Calu3 (cell line): ENCODE data around the gene MRFAP1L1. TPM values are rescaled to one million over a fixed set of nuclear protein-coding genes. Genes with fewer than 3 reads are reported as not detected.

Experiments used
- BruUV-seq: library from RNA; stranded (reverse); fragments of 400-500 nt; replicated peaks from 2 replicates; lab custom pipeline; 2021; lab: Mats Ljungman, UMichigan
- CTCF ChIA-PET: fragments of 300-600 bp; sonication (Branson Sonifier 250); formaldehyde crosslinking; loops from one replicate; lab custom pipeline; 2022; ENCODE audit warnings: antibody characterized with exemption; lab: Charles Lee
- DNase-seq: peaks from one replicate; pipeline ENCODE4 v3.0.0; 2022
- H3K27ac Mint-ChIP-seq: one replicate; pipeline ENCODE4 v1.8.0; 2022; ENCODE audit warnings: mixed read lengths; ENCODE audit not compliant: unreplicated experiment
- H3K27me3 Mint-ChIP-seq: one replicate; pipeline ENCODE4 v1.8.0; 2022; ENCODE audit warnings: mixed read lengths; ENCODE audit not compliant: unreplicated experiment
- H3K36me3 Mint-ChIP-seq: one replicate; pipeline ENCODE4 v1.8.0; 2022; ENCODE audit warnings: mild to moderate bottlenecking, moderate library complexity, mixed read lengths; ENCODE audit not compliant: insufficient read depth, unreplicated experiment
- H3K4me1 Mint-ChIP-seq: one replicate; pipeline ENCODE4 v1.8.0; 2022; ENCODE audit warnings: mild to moderate bottlenecking, low read depth, mixed read lengths; ENCODE audit not compliant: unreplicated experiment
- H3K4me3 Mint-ChIP-seq: one replicate; pipeline ENCODE4 v1.8.0; 2022; ENCODE audit warnings: mild to moderate bottlenecking, low read depth, moderate library complexity, mixed read lengths; ENCODE audit not compliant: unreplicated experiment
- H3K9me3 Mint-ChIP-seq: one replicate; pipeline ENCODE4 v1.8.0; 2022; ENCODE audit warnings: low read depth, mixed read lengths; ENCODE audit not compliant: unreplicated experiment
- intact Hi-C: fragments of 100-400 bp; cut with micrococcal nuclease; formaldehyde crosslinking; loops from one replicate; pipeline ENCODE4 v1.10.0; 2022; ENCODE audit not compliant: unreplicated experiment
- total RNA-seq: library from RNA; stranded (reverse); gene quantifications from 2 replicates; pipeline ENCODE4 v1.2.3, GENCODE V29; 2022
- TF ChIP-seq, protein P1 (sequence below): fragments of 200-600 bp; IDR thresholded peaks from one replicate; pipeline ENCODE4 v1.8.0; 2022; ENCODE audit warnings: antibody characterized with exemption; ENCODE audit not compliant: unreplicated experiment

The MRFAP1L1 gene
- total RNA-seq, 1 experiment from 2014 or later: 31.7 TPM

DNA sequence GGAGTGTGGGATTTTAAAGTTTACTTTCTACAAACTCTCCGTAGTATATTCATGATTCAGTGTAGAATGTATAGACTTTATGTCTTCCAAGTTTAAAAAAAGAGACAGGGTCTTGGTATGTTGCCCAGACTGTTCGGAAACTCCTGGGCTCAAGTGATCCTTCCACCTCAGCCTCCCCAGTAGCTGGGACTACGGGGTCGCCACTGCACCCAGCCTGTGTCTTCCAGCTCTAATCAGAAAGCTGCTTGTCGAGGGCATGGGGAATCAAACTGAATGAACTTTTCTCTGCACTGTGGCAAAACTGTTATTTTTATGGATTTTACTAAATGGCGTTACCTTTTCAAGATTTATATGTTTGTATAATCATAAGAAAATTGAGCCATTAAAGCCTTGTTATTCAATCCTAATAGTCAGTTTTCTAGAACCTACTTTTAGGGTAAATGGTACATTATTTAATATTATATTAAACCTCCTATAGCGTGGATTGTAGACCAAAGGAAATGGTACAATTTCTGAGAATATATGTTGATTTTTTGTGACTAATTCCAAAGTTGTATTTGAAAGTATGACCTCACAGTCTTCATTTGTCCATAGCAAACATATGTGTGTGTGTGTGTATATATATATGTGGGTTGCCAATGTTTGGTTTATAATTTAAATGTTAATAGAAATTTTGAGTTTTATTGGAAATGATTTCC, 7.4 kb upstream of the MRFAP1L1 start:
- TF ChIP-seq, protein P1, sequence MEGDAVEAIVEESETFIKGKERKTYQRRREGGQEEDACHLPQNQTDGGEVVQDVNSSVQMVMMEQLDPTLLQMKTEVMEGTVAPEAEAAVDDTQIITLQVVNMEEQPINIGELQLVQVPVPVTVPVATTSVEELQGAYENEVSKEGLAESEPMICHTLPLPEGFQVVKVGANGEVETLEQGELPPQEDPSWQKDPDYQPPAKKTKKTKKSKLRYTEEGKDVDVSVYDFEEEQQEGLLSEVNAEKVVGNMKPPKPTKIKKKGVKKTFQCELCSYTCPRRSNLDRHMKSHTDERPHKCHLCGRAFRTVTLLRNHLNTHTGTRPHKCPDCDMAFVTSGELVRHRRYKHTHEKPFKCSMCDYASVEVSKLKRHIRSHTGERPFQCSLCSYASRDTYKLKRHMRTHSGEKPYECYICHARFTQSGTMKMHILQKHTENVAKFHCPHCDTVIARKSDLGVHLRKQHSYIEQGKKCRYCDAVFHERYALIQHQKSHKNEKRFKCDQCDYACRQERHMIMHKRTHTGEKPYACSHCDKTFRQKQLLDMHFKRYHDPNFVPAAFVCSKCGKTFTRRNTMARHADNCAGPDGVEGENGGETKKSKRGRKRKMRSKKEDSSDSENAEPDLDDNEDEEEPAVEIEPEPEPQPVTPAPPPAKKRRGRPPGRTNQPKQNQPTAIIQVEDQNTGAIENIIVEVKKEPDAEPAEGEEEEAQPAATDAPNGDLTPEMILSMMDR: no peak
- intact Hi-C loops: loop anchor here (5.0 kb wide), 1 partner anchor 170 kb away; no protein-coding TSS in a partner anchor
- H3K9me3 Mint-ChIP-seq: no peaks in the 10 kb centered on the region
- peak overlapping the region; percentile 91 for H3K4me3 Mint-ChIP-seq
- CTCF ChIA-PET: interaction anchor here (0.9 to 1.5 kb wide), 5 partner anchors 42 to 354 kb away, joined by 3 to 5 read pairs (median 3); no protein-coding TSS in a partner anchor
- H3K4me1 Mint-ChIP-seq: peaks cover 8% of the 10 kb centered on the region
- H3K27ac Mint-ChIP-seq: no peak overlapping the region
- DNase-seq: no peak
- no TSS peak for BruUV-seq
- H3K36me3 Mint-ChIP-seq: peaks cover 23% of the 10 kb centered on the region
- no peaks in the 10 kb centered on the region for H3K27me3 Mint-ChIP-seq

DNA sequence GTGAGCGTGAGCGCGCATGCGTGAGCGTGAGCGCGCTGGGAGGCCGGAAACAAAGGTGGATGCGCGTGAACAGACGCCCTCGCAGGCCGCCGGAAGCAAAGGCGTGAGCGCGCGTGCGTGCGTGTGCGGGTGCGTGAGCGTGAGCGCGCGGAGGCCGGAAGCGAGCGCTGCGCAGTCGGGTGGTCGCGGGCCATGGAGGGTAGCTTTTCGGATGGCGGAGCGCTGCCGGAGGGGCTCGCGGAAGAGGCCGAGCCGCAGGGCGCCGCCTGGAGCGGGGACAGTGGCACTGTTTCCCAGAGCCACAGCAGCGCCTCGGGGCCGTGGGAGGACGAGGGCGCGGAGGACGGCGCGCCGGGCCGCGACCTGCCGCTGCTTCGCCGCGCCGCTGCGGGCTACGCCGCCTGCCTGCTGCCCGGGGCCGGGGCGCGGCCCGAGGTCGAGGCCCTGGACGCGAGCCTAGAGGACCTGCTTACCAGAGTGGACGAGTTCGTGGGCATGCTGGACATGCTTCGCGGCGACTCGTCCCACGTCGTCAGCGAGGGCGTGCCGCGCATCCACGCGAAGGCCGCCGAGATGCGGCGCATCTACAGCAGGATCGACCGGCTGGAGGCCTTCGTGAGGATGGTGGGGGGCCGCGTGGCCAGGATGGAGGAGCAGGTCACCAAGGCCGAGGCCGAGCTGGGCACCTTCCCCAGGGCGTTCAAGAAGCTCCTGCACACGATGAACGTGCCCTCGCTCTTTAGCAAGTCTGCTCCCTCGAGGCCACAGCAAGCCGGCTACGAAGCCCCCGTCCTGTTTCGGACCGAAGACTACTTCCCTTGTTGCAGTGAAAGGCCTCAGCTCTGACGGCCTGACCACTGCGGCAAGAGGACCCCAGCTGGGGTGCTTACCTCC, 6.6 kb upstream of the MRFAP1L1 start, which contains the start of gene BLOC1S4:
BLOC1S4 (plus strand) TSS at position 157 of the 894 bp plus-strand sequence; CDS start at position 193, 36 bp downstream.
- Mint-ChIP-seq H3K36me3 (peaks cover 23% of the 10 kb centered on the region), H3K4me1 (peaks cover 8% of the 10 kb centered on the region), H3K27me3 (no peaks in the 10 kb centered on the region), H3K4me3 (peak within 1 kb of the TSS; percentile 91), H3K9me3 (no peaks in the 10 kb centered on the region), H3K27ac (peak within 1 kb of the TSS; percentile 53)
- BruUV-seq: TSS peak; percentile 72
- TF ChIP-seq, protein P1: no peak
- CTCF ChIA-PET: interaction anchor here (0.9 to 1.5 kb wide), 3 partner anchors 42 to 355 kb away, joined by 3 read pairs; no protein-coding TSS in a partner anchor
- DNase-seq: peak; percentile 75
- intact Hi-C loops: loop anchor here (5.0 kb wide), 1 partner anchor 171 kb away; no protein-coding TSS in a partner anchor

DNA sequence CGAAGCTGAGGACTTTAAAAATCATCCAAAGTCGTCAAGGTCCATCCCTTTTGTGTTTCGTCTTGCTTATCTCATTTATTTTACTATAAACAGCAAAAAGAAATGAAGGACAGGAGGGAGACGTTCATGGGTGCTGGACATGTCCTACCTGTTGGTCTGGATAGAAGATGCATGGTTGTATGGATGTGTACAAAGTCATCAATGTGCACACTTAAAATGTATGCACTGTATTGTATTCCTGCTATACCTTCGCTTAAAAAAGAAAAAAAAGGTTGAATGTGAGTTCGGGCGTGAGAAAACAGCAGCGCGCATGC, 6.0 kb upstream of the MRFAP1L1 start:
- DNase-seq: no peak
- peak overlapping the region; percentile 91 for H3K4me3 Mint-ChIP-seq
- TF ChIP-seq, protein P1: no peak
- peaks cover 1% of the 10 kb centered on the region for H3K9me3 Mint-ChIP-seq
- peak overlapping the region; percentile 53 for H3K27ac Mint-ChIP-seq
- intact Hi-C loops: loop anchor here (5.0 kb wide), 1 partner anchor 172 kb away; no protein-coding TSS in a partner anchor
- H3K4me1 Mint-ChIP-seq: peaks cover 12% of the 10 kb centered on the region
- CTCF ChIA-PET: interaction anchor here (1.5 kb wide), 1 partner anchor 41 kb away, joined by 3 read pairs; no protein-coding TSS in a partner anchor
- BruUV-seq: no TSS peak
- H3K36me3 Mint-ChIP-seq: peaks cover 24% of the 10 kb centered on the region
- H3K27me3 Mint-ChIP-seq: no peaks in the 10 kb centered on the region

DNA sequence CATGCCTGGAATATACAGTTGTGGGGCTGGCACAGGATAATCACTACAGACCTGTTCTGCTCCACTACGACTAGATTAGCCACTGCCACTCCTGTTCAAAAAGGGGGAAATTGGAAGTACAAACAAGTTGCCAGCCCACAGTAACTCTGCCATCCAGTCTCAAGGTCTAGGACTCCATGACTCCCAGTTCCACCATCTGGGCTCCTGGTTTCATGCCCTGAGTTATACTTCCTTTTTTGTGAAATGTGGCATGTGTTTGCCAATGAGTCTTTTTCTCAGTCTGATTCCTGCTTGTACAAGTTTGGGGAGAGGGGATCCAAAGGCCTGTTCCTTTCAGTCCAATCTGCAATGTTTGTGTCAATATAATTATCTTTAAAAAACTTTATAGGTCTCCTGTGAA, 5.3 kb upstream of the MRFAP1L1 start:
- no peaks in the 10 kb centered on the region for H3K27me3 Mint-ChIP-seq
- H3K27ac Mint-ChIP-seq: no peak overlapping the region
- BruUV-seq: no TSS peak
- intact Hi-C loops: loop anchor here (5.0 kb wide), 1 partner anchor 172 kb away; no protein-coding TSS in a partner anchor
- peaks cover 31% of the 10 kb centered on the region for H3K36me3 Mint-ChIP-seq
- TF ChIP-seq, protein P1: no peak
- peaks cover 9% of the 10 kb centered on the region for H3K4me1 Mint-ChIP-seq
- H3K9me3 Mint-ChIP-seq: peaks cover 2% of the 10 kb centered on the region
- no peak for DNase-seq
- no peak overlapping the region for H3K4me3 Mint-ChIP-seq
- CTCF ChIA-PET: no interaction called here
